GM12891 (cell line): ENCODE results near the gene RPP40.

Experiments
- PAX5 ChIP-seq: IDR thresholded peaks from 2 replicates; pipeline ENCODE4 v1.6.1; 2011; ENCODE audit warnings: low read length, moderate library complexity, mild to moderate bottlenecking; ENCODE audit not compliant: insufficient read depth, severe bottlenecking
- POLR2A ChIP-seq: IDR thresholded peaks from 2 replicates; pipeline ENCODE4 v1.6.1; 2011; ENCODE audit warnings: low read depth, low read length, control low read depth
- POLR2AphosphoS5 ChIP-seq: IDR thresholded peaks from 2 replicates; pipeline ENCODE4 v1.6.1; 2011; ENCODE audit warnings: low read depth, low read length, control low read depth
- POU2F2 ChIP-seq: IDR thresholded peaks from 2 replicates; pipeline ENCODE4 v1.6.1; 2011; ENCODE audit warnings: low read depth, mild to moderate bottlenecking, control low read depth, low read length, moderate library complexity
- SPI1 ChIP-seq: IDR thresholded peaks from 2 replicates; pipeline ENCODE4 v1.6.1; 2011; ENCODE audit warnings: low read depth, low read length, control low read depth
- TAF1 ChIP-seq: IDR thresholded peaks from 2 replicates; pipeline ENCODE4 v1.6.1; 2011; ENCODE audit warnings: low read depth, low read length, control low read depth

DNA sequence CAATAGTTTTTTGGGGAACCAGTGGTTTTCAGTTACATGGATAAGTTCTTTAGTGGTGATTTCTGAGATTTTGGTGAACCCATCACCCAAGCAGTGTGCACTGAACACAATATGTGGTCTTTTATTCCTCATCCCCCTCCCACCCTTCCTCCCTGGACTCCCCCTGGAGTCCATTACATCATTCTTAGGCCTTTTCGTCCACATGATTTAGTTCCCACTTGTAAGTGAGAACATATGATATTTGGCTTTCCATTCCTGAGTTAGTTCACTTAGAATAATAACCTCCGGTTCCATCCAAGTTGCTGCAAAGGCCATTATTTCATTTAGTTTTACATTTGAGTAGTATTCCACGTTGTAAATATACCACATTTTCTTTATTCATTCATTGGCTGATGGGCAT is 28.3 kb downstream of the RPP40 start:
- no peak for TF ChIP-seq POLR2A
- TF ChIP-seq POLR2AphosphoS5: no peak
- no peak for TF ChIP-seq TAF1
- no peak for TF ChIP-seq SPI1
- TF ChIP-seq PAX5: no peak
- TF ChIP-seq POU2F2: no peak
